Endothelial cell of umbilical vein (primary cell): ENCODE data around the gene DNAH11. TPM values are rescaled to one million over a fixed set of nuclear protein-coding genes. Genes with fewer than 3 reads are reported as not detected.

Source experiments
- BruUV-seq: library from RNA; stranded (reverse); fragments of 400-500 nt; replicated peaks from 2 replicates; lab custom pipeline; 2021; lab: Mats Ljungman, UMichigan
- CTCF ChIA-PET: fragments of 300-600, 350-600 bp; sonication (Branson Sonifier 250); formaldehyde crosslinking; loops from one replicate; lab custom pipeline; 2021; ENCODE audit warnings: antibody characterized with exemption, inconsistent platforms; lab: Charles Lee
- POLR2A ChIA-PET: fragments of 300-600, 350-600 bp; sonication (Branson Sonifier 250); formaldehyde crosslinking; loops from one replicate; lab custom pipeline; 2021; ENCODE audit warnings: antibody characterized with exemption, inconsistent platforms; lab: Charles Lee
- DNase-seq: peaks from one replicate; pipeline ENCODE4 v3.0.0-alpha.2; 2011; ENCODE audit warnings: low read depth, low spot score
- FAIRE-seq: peaks from 2 replicates; lab custom pipeline; 2011; peaks lifted over from hg19 to GRCh38; lab: Jason Lieb, UNC
- H2AFZ ChIP-seq: 2 replicates; pipeline ENCODE4 v1.6.0; 2012; ENCODE audit warnings: low read depth, low read length, control low read depth, inconsistent platforms
- H3K27ac ChIP-seq: 2 replicates; pipeline ENCODE4 v1.5.1; 2011; ENCODE audit warnings: low read depth, mild to moderate bottlenecking, control low read depth, low read length, moderate library complexity; ENCODE audit not compliant: insufficient read depth
- H3K27me3 ChIP-seq, 2 experiments: 2 replicates each; pipeline versions ENCODE4 v1.6.0 to v1.6.1; 2011; ENCODE audit warnings: low read length in 2 of 2, mixed read lengths in 1 of 2; ENCODE audit not compliant: control insufficient read depth in 2 of 2, insufficient read depth in 2 of 2
- H3K36me3 ChIP-seq, 2 experiments: 2 replicates in 1 of 2; 3 replicates in 1 of 2; pipeline ENCODE4 v1.5.1; 2011; ENCODE audit warnings: low read length in 2 of 2, mild to moderate bottlenecking in 1 of 2, moderate library complexity in 1 of 2; ENCODE audit not compliant: control insufficient read depth in 2 of 2, insufficient read depth in 2 of 2; ENCODE audit errors: extremely low read depth in 1 of 2
- H3K4me1 ChIP-seq: 3 replicates; pipeline ENCODE4 v1.5.1; 2011; ENCODE audit warnings: mild to moderate bottlenecking, low read length; ENCODE audit not compliant: control insufficient read depth, insufficient read depth; ENCODE audit errors: extremely low read depth
- H3K4me2 ChIP-seq: 2 replicates; pipeline ENCODE4 v1.6.1; 2011; ENCODE audit warnings: low read length, control low read depth, mixed read lengths; ENCODE audit not compliant: insufficient read depth
- H3K4me3 ChIP-seq, 3 experiments: fragments of 200-600 bp in 1 of 3; sonication (generic), shearing (Covaris generic) in 1 of 3; replicated peaks in 1 of 3; 2 replicates each; pipeline ENCODE4 v1.5.1; 2011 to 2016; ENCODE audit warnings: control low read depth in 3 of 3, low read length in 3 of 3, mild to moderate bottlenecking in 2 of 3, inconsistent platforms in 1 of 3, low read depth in 1 of 3, moderate library complexity in 1 of 3; ENCODE audit not compliant: insufficient read depth in 1 of 3
- H3K79me2 ChIP-seq: 2 replicates; pipeline ENCODE4 v1.6.0; 2012; ENCODE audit warnings: low read length, inconsistent platforms; ENCODE audit not compliant: control insufficient read depth, insufficient read depth
- H3K9ac ChIP-seq: replicated peaks from 2 replicates; pipeline ENCODE3; 2011; ENCODE audit warnings: low read length, control low read depth; ENCODE audit not compliant: insufficient read depth; ENCODE audit errors: extremely low read depth
- H3K9me1 ChIP-seq: replicated peaks from 3 replicates; pipeline ENCODE4 v1.6.0; 2011; ENCODE audit warnings: mild to moderate bottlenecking, low read length; ENCODE audit not compliant: control insufficient read depth, insufficient read depth; ENCODE audit errors: extremely low read depth
- H3K9me3 ChIP-seq: replicated peaks from 2 replicates; pipeline ENCODE4 v1.5.1; 2012; ENCODE audit warnings: low read length, inconsistent platforms; ENCODE audit not compliant: control insufficient read depth, insufficient read depth
- H4K20me1 ChIP-seq: replicated peaks from 2 replicates; pipeline ENCODE3; 2011; ENCODE audit warnings: mild to moderate bottlenecking, low read length; ENCODE audit not compliant: control insufficient read depth, insufficient read depth; ENCODE audit errors: extremely low read depth
- EZH2 ChIP-seq: IDR thresholded peaks from 2 replicates; pipeline ENCODE4 v1.6.1; 2012; ENCODE audit warnings: borderline replicate concordance, low read depth, mild to moderate bottlenecking, moderate library complexity, low read length, inconsistent platforms; ENCODE audit not compliant: severe bottlenecking
- FOS ChIP-seq: IDR thresholded peaks from 2 replicates; pipeline ENCODE4 v1.6.1; 2011; ENCODE audit warnings: mild to moderate bottlenecking, low read length, moderate library complexity, borderline replicate concordance; ENCODE audit not compliant: insufficient read depth
- GATA2 ChIP-seq: IDR thresholded peaks from 2 replicates; pipeline ENCODE4 v1.7.0; 2011; ENCODE audit warnings: low read depth, mild to moderate bottlenecking, moderate library complexity, mixed read lengths, low read length; ENCODE audit not compliant: insufficient read length, insufficient read depth
- JUN ChIP-seq: IDR thresholded peaks from 2 replicates; pipeline ENCODE4 v1.6.1; 2011; ENCODE audit warnings: borderline replicate concordance, low read depth; ENCODE audit not compliant: insufficient read length, insufficient read depth
- MYC ChIP-seq: IDR thresholded peaks from one replicate; pipeline ENCODE4 v1.6.1; 2011; ENCODE audit warnings: mild to moderate bottlenecking, low read depth, low read length
- POLR2A ChIP-seq: IDR thresholded peaks from 2 replicates; pipeline ENCODE4 v1.6.1; 2012; ENCODE audit warnings: low read depth, mild to moderate bottlenecking, control low read depth, low read length
- POLR2AphosphoS5 ChIP-seq: IDR thresholded peaks from 2 replicates; pipeline ENCODE4 v1.6.1; 2012; ENCODE audit warnings: low read depth, mild to moderate bottlenecking, control low read depth, low read length, moderate library complexity; ENCODE audit not compliant: insufficient read depth
- dilution Hi-C: fragments of 300-500 bp; cut with MboI; formaldehyde crosslinking; loops from one replicate; pipeline ENCODE4 v1.15.0; 2019; ENCODE audit warnings: low sequenced_read_pairs; ENCODE audit not compliant: extremely low pct_ligation_motif_present
- intact Hi-C: fragments of 100-400 bp; cut with micrococcal nuclease; formaldehyde crosslinking; loops from one replicate; pipeline ENCODE4 v1.10.0; 2022
- polyA plus RNA-seq, 4 experiments: library from polyadenylated mRNA; depleted of rRNA in 3 of 4; stranded (reverse) in 3 of 4; unstranded in 1 of 4; fragments of >200 nt; gene quantifications; 2 replicates each; pipeline versions ENCODE4 v1.2.1 to v1.2.3, GENCODE V29; 2011 to 2012; ENCODE audit warnings: missing spikeins in 1 of 4
- total RNA-seq: library from RNA; stranded (reverse); gene quantifications from 2 replicates; pipeline ENCODE4 v1.2.3, GENCODE V29; 2021
- TF ChIP-seq, protein P1 (sequence below): IDR thresholded peaks from 2 replicates; pipeline ENCODE4 v1.6.1; 2011; ENCODE audit not compliant: insufficient read depth, insufficient read length
- TF ChIP-seq, protein P2 (sequence below), 2 donors: IDR thresholded peaks; 1 replicate in 1 of 2; 2 replicates in 1 of 2; pipeline ENCODE4 v1.5.1; 2011; ENCODE audit warnings: low read length in 2 of 2, mild to moderate bottlenecking in 2 of 2, moderate library complexity in 2 of 2, control low read depth in 1 of 2, inconsistent platforms in 1 of 2, low read depth in 1 of 2; ENCODE audit not compliant: insufficient read depth in 1 of 2; ENCODE audit errors: extremely low read depth in 1 of 2

The DNAH11 gene
- total and polyA plus RNA-seq, 2 donors (not counting 3 experiments of a cell fraction or from before 2014, with no cell fraction given), result 0.69 to 0.91 TPM

DNA sequence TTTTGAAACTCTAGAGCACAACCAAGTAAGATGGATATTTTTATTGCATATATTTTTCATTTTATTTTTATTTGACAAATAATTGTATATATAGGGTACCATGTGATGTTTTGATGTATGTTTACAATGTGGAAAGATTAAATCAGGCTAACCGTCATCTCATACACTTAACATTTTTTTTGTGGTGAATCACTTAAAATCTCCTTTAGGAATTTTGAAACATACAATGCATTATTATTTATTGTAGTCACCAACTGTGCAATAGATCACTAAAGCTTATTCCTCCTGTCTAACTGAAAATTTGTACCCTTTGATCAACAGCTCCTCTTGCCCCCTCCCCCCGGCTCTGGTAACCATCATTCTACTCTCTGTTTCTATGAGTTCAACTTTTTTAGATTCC is 77.2 kb downstream of the DNAH11 start:
- Histone ChIP-seq H3K9ac (no peak overlapping the region), H4K20me1 (no peaks in the 10 kb centered on the region), H2AFZ (no peak overlapping the region), H3K27me3 (no peaks in the 10 kb centered on the region), H3K4me1 (peaks cover 21% of the 10 kb centered on the region), H3K4me2 (no peak overlapping the region), H3K9me1 (no peaks in the 10 kb centered on the region), H3K4me3 (no peak overlapping the region), H3K9me3 (no peaks in the 10 kb centered on the region), H3K27ac (no peak overlapping the region), H3K36me3 (no peaks in the 10 kb centered on the region), H3K79me2 (no peaks in the 10 kb centered on the region)
- DNase-seq (no peak), FAIRE-seq (no peak)
- no TSS peak for BruUV-seq
- intact Hi-C loops (no loop called here), dilution Hi-C loops (no loop called here)
- TF ChIP-seq JUN, result no peak
- TF ChIP-seq, protein P1, sequence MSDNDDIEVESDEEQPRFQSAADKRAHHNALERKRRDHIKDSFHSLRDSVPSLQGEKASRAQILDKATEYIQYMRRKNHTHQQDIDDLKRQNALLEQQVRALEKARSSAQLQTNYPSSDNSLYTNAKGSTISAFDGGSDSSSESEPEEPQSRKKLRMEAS, result no peak
- TF ChIP-seq EZH2, result no peak
- TF ChIP-seq, protein P2, sequence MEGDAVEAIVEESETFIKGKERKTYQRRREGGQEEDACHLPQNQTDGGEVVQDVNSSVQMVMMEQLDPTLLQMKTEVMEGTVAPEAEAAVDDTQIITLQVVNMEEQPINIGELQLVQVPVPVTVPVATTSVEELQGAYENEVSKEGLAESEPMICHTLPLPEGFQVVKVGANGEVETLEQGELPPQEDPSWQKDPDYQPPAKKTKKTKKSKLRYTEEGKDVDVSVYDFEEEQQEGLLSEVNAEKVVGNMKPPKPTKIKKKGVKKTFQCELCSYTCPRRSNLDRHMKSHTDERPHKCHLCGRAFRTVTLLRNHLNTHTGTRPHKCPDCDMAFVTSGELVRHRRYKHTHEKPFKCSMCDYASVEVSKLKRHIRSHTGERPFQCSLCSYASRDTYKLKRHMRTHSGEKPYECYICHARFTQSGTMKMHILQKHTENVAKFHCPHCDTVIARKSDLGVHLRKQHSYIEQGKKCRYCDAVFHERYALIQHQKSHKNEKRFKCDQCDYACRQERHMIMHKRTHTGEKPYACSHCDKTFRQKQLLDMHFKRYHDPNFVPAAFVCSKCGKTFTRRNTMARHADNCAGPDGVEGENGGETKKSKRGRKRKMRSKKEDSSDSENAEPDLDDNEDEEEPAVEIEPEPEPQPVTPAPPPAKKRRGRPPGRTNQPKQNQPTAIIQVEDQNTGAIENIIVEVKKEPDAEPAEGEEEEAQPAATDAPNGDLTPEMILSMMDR (IDR thresholded peaks at IDR 0.05; ENCODE audit: extremely low read depth in 1 of 2, insufficient read depth in 1 of 2, low read depth in 1 of 2, low read length in 2 of 2), result no peak
- no peak for TF ChIP-seq POLR2AphosphoS5
- no peak for TF ChIP-seq MYC
- no peak for TF ChIP-seq FOS
- no peak for TF ChIP-seq GATA2
- no peak for TF ChIP-seq POLR2A
- CTCF ChIA-PET, result no interaction called here
- POLR2A ChIA-PET, result no interaction called here
